Measurements from ENCODE around the gene ABCB8. TPM values are rescaled to one million over a fixed set of nuclear protein-coding genes. Genes with fewer than 3 reads are reported as not detected.
A peak's percentile ranks its signal among the peaks of the same experiment; 100 is the strongest.

The ABCB8 gene
- total RNA-seq, 3 donors from 2014 or later = 48.1 to 54.6 (median 48.5) TPM

DNA sequence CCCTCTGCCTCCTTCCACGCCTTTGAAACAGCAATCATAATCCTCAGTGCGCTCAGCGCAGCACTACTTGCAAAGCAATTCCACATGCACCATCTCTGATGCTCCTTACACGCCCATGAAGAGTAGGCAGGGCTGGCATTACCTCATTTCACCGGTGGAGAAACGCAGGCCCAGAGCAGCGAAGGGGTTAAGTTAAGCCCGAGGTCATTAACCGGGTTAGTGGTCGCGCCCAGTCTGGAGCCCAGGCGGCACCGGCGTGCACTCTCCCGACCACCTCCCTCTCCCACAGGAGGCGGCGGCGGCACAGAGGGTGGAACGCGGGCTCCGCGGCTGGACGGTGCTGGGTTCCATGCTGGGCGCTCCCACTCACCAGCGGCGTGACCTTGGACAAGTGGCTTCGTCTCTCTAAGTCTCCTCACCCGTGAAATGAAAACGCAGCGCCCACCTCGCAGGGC lies 51.8 kb downstream of the ABCB8 start:
- Mint-ChIP-seq H3K4me3 (peak overlapping the region; percentile 91), H3K4me1 (ENCODE audit: low read depth) (peaks cover 32% of the 10 kb centered on the region), H3K9me3 (no peaks in the 10 kb centered on the region), H3K27me3 (ENCODE audit: low read depth) (peaks cover 2% of the 10 kb centered on the region), H3K36me3 (ENCODE audit: insufficient read depth) (peaks cover 10% of the 10 kb centered on the region)
- DNase-seq = no peak
- peak; percentile 5 to 6 for ATAC-seq

DNA sequence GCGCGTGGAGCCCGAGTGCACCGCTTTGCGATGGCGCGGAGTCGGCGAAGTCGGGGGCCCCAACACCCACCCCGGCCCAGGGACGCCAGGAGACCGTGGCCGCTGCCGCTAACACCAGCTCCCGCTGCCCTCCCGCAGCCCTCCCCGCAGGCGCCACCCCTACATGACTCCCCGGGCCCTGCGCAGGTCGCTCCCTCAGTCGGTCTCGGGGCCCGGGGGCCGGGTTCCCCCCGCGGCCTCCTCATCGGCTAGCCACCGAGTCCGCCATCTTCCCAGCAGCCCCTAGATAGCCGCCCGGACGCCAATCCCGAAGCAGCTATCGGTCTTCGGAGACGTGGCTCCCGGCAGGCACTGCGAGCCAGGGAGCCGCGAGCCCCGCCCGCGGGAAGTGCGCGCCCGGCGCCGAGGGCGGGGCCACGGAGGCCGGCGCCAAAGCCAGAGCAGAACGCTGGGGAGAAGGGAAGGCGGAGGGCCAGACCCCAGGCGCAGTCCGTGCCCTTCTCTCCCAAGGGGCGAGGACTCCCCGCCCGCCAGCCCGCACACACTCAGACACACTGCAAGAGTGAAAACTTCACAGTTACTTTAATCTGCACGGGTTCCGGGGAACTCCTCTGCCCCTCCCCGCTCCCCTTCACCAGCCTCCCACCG lies 52.4 kb downstream of the ABCB8 start, which contains the start of gene FASTK:
FASTK (minus strand) TSS at position 288 of the 648 bp plus-strand sequence; CDS start at position 245, 43 bp downstream.
- DNase-seq = peak; percentile 78
- Mint-ChIP-seq H3K27me3 (ENCODE audit: low read depth) (peaks cover 6% of the 10 kb centered on the region), H3K4me3 (peak within 1 kb of the TSS; percentile 91), H3K4me1 (ENCODE audit: low read depth) (peaks cover 37% of the 10 kb centered on the region), H3K9me3 (no peaks in the 10 kb centered on the region), H3K36me3 (ENCODE audit: insufficient read depth) (peaks cover 8% of the 10 kb centered on the region)
- peak; percentile 87 to 89 for ATAC-seq

DNA sequence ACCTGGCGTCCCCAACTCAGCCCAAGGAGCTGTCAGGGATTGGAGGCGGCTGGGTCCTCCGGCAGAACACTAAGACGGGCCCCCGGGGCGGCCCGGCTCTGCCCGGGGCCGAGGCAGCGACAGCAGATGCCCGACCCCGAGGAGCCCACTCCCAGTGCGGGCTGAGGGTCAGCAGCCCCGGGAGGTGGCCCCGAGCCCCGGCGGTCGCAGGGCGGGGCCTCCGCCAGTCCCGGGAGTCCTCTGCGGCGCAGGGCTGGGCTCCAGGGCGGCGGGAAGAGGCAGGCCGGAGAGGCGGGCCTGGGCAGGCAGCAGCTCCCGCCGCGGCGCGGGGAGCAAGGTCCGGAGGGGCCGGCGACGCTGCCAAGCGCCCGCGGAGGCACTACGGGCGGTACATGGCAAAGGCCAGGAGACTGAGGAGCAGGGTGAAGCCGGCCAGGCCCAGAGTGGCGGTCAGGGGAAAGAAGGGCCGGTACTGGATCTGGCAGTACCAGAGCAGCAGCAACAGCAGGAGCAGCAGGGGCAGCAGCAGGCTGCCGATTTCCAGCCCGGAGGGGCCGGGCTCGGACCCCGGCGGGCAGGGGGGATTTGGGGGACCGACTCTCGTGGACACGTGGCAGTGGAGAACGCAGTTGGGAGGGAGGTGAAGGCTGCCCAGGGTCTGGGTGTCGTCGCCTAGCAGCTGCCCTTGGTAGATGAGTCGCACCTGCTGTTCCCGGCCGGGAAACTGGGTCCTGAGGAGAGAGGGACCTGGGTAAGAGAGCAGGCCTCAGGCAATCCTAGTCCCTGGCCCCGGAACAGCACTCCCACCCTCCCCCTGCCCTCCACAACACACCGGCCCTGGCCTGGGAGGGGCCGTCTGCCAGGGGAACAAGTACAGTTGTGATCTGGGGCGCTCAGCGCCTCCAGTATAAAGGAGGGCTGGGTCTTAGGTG lies 53.2 kb downstream of the ABCB8 start:
- no peak for ATAC-seq
- Mint-ChIP-seq H3K4me3 (peak overlapping the region; percentile 91), H3K9me3 (no peaks in the 10 kb centered on the region), H3K36me3 (ENCODE audit: insufficient read depth) (peaks cover 3% of the 10 kb centered on the region), H3K4me1 (ENCODE audit: low read depth) (peaks cover 38% of the 10 kb centered on the region), H3K27me3 (ENCODE audit: low read depth) (peaks cover 9% of the 10 kb centered on the region)
- no peak for DNase-seq

DNA sequence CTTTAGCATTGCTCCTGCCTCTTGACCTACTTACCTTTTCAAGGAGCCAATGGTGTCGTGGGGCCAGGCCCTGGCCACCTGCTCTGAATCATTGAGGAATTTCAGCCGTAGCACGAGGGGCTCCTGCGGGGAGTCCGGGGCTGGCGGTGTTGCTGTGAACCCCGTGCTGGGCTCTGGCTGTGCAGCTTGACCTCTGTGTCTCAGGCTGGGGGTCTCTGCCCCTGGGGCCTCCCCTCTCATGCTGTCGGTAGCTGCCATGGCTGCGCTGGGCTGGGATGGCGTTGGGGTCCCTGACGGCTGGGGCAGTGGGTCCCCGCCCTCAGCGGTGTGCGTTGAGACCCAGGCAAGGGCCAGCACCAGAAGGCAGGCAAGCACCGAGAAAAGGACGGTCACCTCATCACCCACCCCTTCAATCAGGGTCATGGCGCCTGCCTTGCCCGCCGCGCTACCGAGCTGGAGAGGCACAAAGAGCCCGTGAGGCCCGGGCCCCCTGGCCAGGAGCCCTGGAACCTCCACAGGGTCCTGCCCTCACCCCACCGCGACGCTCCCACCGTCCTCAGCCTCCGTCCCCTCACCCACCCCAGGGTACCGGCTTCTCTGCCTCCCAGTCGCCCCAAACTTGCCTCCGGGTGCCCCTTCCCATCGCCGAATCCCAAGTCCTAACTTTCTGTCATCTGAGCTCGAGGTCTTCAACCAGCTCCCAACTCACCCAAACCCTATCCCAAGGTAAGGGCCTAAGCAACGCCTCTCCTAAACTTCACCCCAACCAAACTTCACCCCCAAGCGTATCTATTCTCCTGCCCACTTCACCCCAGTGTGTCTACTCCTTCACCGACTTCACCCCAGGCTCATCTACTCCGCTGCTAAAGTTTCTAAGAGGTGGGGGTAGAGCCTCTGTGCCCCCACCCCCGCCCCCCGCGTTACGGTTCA lies 54.2 kb downstream of the ABCB8 start:
- DNase-seq (no peak), ATAC-seq (no peak)
- Mint-ChIP-seq H3K27me3 (ENCODE audit: low read depth) (peaks cover 9% of the 10 kb centered on the region), H3K9me3 (no peaks in the 10 kb centered on the region), H3K4me3 (peak overlapping the region; percentile 90), H3K4me1 (ENCODE audit: low read depth) (peaks cover 38% of the 10 kb centered on the region), H3K36me3 (ENCODE audit: insufficient read depth) (peaks cover 3% of the 10 kb centered on the region)

DNA sequence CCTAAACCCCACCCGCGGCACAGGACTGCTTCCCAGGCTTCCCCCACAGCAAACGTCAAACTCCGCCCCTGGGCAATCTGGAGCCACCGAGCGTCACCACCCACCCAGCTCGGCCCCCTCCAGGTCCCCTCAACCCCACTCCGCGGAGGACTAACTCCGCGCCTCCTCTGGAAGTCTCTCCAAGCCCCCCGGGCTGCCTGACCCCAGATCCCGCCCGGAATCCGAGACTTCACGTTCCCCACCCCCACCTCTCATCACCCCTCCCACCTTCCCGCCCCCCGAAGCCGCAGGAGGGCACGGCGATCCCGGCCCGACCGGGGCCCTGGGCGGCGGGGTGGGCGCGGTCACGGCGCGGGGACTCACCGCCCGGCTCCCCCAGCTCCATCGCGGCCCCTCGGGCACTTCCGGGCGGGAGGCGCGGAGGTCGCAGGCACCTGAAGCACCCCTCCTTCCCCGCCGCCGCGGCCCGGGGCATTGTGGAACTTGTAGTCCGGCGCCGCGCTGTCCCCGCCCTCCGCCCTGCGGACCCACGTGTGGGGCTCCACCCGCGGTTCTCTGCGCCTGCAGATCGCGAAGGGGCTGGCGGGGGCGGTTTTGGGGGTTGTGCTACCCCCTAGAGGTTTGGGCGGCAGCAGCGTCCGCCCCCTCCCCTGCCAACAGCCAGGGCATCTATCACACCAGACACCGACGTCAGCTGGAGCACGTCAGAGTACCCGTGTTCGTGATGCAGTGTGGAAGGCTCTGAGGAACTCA lies 55.0 kb downstream of the ABCB8 start, which contains the start of gene TMUB1:
TMUB1 (minus strand) TSS at position 423 of the 753 bp plus-strand sequence. CDS start 930 bp downstream, outside the sequence.
- peaks cover under 1% of the 10 kb centered on the region for H3K36me3 Mint-ChIP-seq (ENCODE audit: insufficient read depth)
- no peaks in the 10 kb centered on the region for H3K9me3 Mint-ChIP-seq
- peaks cover 9% of the 10 kb centered on the region for H3K27me3 Mint-ChIP-seq (ENCODE audit: low read depth)
- peak; percentile 58 to 63 for ATAC-seq
- H3K4me1 Mint-ChIP-seq (ENCODE audit: low read depth) = peaks cover 39% of the 10 kb centered on the region
- H3K4me3 Mint-ChIP-seq = peak within 1 kb of the TSS; percentile 90
- DNase-seq = peak; percentile 84

DNA sequence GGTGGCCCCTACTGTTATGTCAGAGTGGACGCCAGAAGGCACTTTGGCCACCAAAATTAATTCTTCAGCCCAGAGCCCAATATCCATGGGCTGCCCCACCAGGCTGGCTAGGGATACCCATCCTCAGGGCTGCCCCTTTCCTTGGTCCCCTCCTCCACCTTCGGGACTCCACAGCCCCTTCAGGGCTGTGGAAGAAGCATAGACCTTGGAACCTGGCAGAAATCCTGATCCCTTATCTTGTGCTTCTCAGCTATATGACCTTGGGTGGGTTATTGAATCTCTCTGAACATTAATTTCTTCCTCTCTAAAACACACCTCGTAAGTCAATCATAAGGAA lies 55.5 kb downstream of the ABCB8 start:
- DNase-seq (no peak), ATAC-seq (no peak)
- Mint-ChIP-seq H3K4me1 (ENCODE audit: low read depth) (peaks cover 39% of the 10 kb centered on the region), H3K36me3 (ENCODE audit: insufficient read depth) (no peaks in the 10 kb centered on the region), H3K27me3 (ENCODE audit: low read depth) (peaks cover 9% of the 10 kb centered on the region), H3K9me3 (no peaks in the 10 kb centered on the region), H3K4me3 (peak overlapping the region; percentile 74)

DNA sequence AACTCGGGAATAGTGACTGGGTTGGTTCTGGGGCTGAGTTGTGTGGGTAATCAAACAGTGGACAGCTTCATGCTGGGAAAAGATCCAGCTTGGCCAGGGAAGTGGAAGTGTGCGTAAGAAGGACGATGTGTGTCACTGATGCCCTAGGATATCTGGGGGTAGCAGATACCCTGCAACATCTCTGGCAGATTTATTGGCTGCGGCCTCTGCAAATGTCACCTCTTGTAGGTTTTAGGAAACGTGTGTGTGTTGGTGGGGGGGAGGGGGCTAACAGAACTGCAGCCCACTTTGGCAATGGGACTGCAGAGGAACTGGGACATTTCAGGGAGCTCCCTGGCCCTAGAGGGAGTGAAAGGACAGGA lies 57.1 kb downstream of the ABCB8 start:
- Mint-ChIP-seq H3K36me3 (ENCODE audit: insufficient read depth) (peaks cover 2% of the 10 kb centered on the region), H3K4me3 (peak overlapping the region; percentile 79), H3K9me3 (no peaks in the 10 kb centered on the region), H3K4me1 (ENCODE audit: low read depth) (peaks cover 34% of the 10 kb centered on the region), H3K27me3 (ENCODE audit: low read depth) (peaks cover 9% of the 10 kb centered on the region)
- no peak for ATAC-seq
- no peak for DNase-seq

DNA sequence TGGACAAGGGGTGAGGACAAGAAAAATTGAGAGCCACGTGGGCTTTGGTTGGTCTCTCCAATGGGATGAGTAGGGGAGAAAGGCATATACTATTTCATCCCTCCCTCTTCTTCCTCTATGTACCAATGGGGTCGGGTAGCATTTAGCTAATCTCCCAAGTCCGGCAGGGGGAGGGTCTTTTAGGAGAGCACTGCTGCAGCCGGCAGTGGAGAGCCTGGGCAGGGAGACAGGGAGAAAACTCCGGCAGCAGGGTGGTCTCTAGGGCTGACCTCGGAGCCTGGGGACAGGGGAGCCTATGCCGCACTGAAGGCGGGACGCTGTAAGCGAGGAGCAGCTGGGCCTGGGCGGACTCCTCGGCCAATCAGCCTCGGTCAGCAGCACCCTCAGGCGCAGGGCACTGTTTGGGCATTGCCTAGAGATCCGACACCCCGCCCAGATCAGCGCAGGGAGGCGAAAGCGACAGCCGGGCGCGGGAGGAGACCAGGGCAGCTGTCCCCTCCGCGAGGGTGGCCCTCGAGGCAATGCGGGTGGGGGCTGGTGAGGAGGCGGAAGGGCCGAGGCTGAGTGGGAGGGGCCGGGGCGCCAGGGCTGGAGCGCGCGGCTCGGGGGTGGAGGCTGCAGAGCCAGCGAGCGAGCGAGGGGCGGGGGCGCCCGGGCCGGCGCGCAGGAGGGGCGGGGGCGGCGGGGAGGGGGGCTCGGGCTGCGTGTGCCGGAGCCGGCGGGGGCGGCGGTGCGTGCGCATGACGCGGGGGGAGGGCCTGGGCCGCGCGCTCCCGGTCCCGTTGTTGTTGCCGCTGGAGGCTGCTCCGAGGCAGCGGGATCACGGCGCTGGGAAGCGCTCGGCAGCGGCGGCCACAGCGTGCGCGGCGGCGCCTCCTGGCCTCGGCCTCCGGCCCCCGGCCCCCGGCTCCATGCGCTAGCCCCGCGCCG lies 57.7 kb downstream of the ABCB8 start, which contains the start of gene AGAP3:
AGAP3 (plus strand) TSS at position 785 of the 930 bp plus-strand sequence. CDS start 267 bp downstream, outside the sequence.
- Mint-ChIP-seq H3K27me3 (ENCODE audit: low read depth) (peaks cover 9% of the 10 kb centered on the region), H3K4me3 (peak within 1 kb of the TSS; percentile 86), H3K4me1 (ENCODE audit: low read depth) (peaks cover 32% of the 10 kb centered on the region), H3K9me3 (no peaks in the 10 kb centered on the region), H3K36me3 (ENCODE audit: insufficient read depth) (peaks cover 2% of the 10 kb centered on the region)
- DNase-seq (peak; percentile 60), ATAC-seq (peak; percentile 11 to 14)

DNA sequence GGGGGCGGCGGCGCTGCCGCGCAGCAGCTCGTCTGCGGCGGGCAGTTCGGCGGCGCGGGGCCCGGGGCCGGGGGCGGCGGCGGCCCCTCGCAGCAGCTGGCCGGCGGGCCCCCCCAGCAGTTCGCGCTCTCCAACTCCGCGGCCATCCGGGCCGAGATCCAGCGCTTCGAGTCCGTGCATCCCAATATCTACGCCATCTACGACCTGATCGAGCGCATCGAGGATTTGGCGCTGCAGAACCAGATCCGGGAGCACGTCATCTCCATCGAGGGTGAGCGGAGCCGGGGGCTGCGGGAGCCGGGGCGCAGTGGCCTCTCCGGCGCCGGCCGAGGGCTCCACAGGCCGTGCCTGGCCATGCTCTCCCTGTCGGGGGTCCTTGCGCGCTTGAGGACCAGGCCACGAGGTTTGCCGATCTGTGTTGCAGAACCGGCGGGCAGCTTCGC lies 58.6 kb downstream of the ABCB8 start:
- Mint-ChIP-seq H3K36me3 (ENCODE audit: insufficient read depth) (peaks cover 2% of the 10 kb centered on the region), H3K4me1 (ENCODE audit: low read depth) (peaks cover 29% of the 10 kb centered on the region), H3K9me3 (no peaks in the 10 kb centered on the region), H3K4me3 (peak overlapping the region; percentile 86), H3K27me3 (ENCODE audit: low read depth) (peaks cover 9% of the 10 kb centered on the region)
- ATAC-seq = peak; percentile 8 to 19
- peak; percentile 22 for DNase-seq

DNA sequence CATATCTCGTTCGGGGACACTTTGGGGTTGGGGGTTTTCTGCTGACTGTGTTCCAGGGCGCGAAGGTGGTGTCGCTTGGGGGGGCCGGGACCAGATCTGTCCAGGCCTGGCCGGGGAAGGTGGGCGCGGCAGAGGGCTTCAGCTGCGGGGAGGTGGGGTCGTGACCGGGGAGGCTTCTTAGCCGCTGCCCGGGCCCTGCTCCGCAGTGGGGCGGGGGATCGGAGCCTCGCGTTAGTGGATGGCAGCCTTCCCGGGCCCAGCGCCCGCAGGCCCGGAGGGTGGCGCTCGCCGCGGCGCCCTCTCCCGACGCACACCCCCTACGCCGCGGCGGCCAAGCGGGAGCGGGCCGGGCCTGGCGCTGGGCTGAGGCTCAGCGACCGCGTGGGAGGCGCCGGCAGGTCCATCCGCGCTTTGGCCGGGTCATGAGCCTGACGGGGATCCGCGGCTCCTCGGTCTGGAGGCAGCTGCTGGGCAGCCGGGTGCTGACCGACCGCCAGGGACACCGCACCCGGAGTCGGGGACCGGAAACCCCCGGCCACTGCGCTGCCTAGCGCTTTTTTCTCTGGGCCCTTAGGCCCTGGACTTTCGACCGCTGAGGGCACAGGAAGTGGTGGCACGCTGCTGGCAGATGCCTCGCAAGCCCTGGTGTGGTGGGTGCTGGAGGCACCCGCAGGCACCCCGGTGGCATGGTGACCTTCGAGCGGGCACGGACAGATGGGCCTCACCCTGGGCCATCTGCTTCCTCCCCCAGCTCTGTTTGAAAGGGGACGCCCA lies 59.2 kb downstream of the ABCB8 start:
- Mint-ChIP-seq H3K4me1 (ENCODE audit: low read depth) (peaks cover 27% of the 10 kb centered on the region), H3K27me3 (ENCODE audit: low read depth) (peaks cover 9% of the 10 kb centered on the region), H3K9me3 (no peaks in the 10 kb centered on the region), H3K36me3 (ENCODE audit: insufficient read depth) (peaks cover 2% of the 10 kb centered on the region), H3K4me3 (peak overlapping the region; percentile 86)
- peak; percentile 28 to 39 for ATAC-seq
- peak; percentile 25 for DNase-seq

DNA sequence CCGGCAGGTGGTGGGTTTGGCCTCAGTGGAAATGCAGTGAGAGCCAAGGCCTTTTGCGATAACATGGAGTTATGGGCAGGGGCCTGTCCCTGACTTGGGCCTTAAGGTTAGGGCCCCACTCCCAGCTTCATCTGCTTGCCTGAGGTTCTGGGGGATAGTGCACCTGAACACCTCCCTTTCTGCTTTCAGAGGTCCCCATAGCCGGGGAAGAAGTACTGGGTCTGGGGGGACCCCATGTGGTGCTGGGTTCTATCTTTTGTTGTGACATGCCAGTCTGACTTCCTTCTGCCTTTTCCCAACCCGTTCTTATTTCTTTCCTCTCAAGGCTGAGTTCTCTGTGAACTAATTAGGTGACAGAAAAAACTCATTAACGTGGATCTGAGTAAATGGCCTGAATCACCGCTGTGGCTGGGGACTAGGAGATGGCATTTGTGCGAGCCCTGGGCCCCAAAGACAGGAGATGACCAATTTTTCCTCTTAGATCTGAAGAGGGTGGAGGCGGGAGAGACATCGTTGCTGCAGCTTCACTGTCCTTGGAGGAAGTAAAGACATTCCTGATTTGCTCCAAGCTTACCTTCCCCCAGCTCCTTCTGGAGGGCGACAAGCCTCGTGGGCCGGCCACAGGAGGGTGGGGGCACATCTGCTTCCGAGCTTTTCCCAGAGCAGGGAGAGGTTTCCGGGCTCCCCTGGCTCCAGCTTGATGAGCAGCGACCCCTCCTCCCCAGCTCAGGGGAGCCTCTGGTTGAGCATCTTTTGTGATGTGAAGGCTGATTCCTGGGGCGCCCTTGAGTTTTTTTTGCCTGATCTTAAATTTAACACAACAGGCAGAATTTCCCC lies 60.0 kb downstream of the ABCB8 start:
- H3K9me3 Mint-ChIP-seq = no peaks in the 10 kb centered on the region

More for the DNA sequence above, 60.0 kb downstream of the ABCB8 start:
- Mint-ChIP-seq H3K36me3 (ENCODE audit: insufficient read depth) (peaks cover 2% of the 10 kb centered on the region), H3K4me3 (peak overlapping the region; percentile 86), H3K27me3 (ENCODE audit: low read depth) (peaks cover 9% of the 10 kb centered on the region), H3K4me1 (ENCODE audit: low read depth) (peaks cover 23% of the 10 kb centered on the region)
- ATAC-seq (no peak), DNase-seq (no peak)

Measured in activated T-cell treated with anti-CD3 and anti-CD28 coated beads, Interleukin-2, amount 50 U/mL, for 4 hours (primary cell).